Measurements from ENCODE around the gene ZNF83. TPM values are rescaled to one million over a fixed set of nuclear protein-coding genes. Genes with fewer than 3 reads are reported as not detected.
"Not testable (repeated sequence)": the region's sequence is repeated elsewhere in the genome, so short reads cannot be mapped to it uniquely, and the experiment has no call there.

ZNF83 gene
- total RNA-seq, 2 experiments from 2014 or later = 32.0 to 64.2 TPM

GRCh38 chr19:52584736-52585440 is 53.3 kb downstream of the ZNF83 start:
- Mint-ChIP-seq H3K4me3 (no peak overlapping the region), H3K9me3 (ENCODE audit: low read depth) (peaks cover 31% of the 10 kb centered on the region), H3K36me3 (peaks cover 84% of the 10 kb centered on the region), H3K27ac (no peak overlapping the region), H3K4me1 (no peaks in the 10 kb centered on the region), H3K27me3 (no peaks in the 10 kb centered on the region)
- CTCF ChIA-PET = no interaction called here
- ATAC-seq = no peak
- DNase-seq = no peak

DNA sequence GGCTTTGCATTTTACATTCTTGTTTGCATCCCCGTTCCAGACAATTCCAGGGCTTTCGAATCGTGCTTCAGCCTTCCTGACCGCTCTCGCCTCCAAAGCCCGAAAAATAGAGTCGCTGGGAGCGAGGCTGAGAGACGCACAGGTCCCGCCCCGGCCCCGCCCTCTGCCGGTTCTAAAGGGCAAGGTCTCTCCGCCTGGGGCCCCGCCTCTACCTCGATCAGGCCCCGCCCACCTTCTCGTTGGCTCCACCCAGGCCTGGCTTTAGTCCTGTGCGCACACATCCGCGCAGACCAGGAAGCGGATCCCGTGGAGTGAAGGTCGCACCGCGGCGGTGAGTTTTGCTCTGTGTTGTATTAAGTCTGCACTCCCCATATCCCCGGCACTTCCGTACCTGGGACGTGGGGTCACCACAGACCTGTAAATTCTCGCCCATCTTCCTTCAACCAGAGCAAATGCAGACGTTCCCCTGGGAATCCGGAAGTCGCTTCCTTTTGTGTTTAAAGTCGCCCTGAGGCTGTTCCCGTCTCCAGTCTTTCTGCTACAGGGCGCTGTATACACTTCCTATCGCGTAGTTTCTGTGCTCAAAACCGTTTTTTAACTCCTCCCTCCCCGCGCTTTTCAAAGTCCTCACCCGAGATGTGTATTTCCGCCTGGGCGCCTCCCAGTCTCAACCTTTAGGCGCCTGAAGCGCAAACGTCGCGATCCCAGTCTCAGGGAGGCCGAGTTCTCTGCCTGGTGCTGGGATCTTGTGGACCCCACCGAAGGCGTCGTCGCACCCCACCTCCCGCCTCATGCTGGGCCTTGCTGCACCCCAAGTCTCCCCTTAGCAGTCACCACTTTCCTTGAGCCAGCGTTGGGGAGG is 67.9 kb downstream of the ZNF83 start, which contains the start of gene ZNF701:
Gene ZNF701, plus strand, starts transcription at position 288 of the 862 bp plus-strand sequence. CDS start 3,861 bp downstream, outside the sequence.
- H3K27me3 Mint-ChIP-seq = no peaks in the 10 kb centered on the region
- CTCF ChIA-PET = no interaction called here
- ATAC-seq = peak; percentile 96
- DNase-seq = peak; percentile 97
- H3K27ac Mint-ChIP-seq = peak within 1 kb of the TSS; percentile 96
- H3K36me3 Mint-ChIP-seq = peaks cover 69% of the 10 kb centered on the region
- H3K4me3 Mint-ChIP-seq = peak within 1 kb of the TSS; percentile 90
- H3K4me1 Mint-ChIP-seq = peaks cover 25% of the 10 kb centered on the region
- peaks cover 23% of the 10 kb centered on the region for H3K9me3 Mint-ChIP-seq (ENCODE audit: low read depth)

DNA sequence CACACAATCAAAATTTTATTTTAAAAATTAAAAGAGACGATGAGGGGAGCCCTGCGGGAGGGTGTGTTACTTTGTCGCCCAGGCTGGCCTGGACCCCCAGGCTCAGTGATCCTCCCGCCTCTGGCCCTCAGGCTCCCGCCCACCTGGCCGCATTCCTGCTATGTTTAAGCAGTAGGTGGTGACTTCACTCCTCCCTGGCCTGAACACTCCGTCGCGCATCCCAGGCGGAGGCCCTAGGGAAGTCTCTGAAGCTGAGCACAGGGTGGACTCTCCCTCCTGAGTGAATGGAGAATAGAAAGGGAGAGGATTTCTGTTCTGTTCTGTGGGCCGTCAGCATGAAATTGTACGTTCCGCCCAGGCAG is 68.5 kb downstream of the ZNF83 start:
- H3K27me3 Mint-ChIP-seq, DNase-seq, CTCF ChIA-PET: not testable (repeated sequence)
- H3K27ac Mint-ChIP-seq = peak overlapping the region; percentile 96
- H3K9me3 Mint-ChIP-seq (ENCODE audit: low read depth) = peaks cover 25% of the 10 kb centered on the region
- ATAC-seq = peak; percentile 5
- H3K4me3 Mint-ChIP-seq = peak overlapping the region; percentile 90
- H3K36me3 Mint-ChIP-seq = peaks cover 65% of the 10 kb centered on the region
- H3K4me1 Mint-ChIP-seq = peaks cover 25% of the 10 kb centered on the region

DNA sequence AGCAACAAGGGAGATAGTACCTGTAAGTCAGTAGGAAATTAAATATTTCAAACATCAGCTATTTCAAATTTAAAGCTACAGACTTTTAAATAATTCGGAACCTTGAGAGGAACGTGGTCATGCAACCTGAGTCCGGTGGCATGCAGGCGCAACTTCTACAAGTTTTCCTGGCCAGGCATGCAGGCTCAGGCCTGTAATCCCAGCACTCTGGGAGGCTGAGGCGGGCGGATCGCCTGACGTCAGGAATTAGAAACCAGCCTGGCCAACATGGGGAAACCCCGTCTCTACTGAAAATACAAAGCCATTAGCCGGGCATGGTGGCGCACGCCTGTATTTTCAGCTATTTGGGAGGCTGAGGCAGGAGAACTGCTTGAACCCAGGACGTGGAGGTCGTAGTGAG is 70.2 kb downstream of the ZNF83 start:
- Mint-ChIP-seq H3K27ac (no peak overlapping the region), H3K27me3 (no peaks in the 10 kb centered on the region), H3K4me1 (peaks cover 25% of the 10 kb centered on the region), H3K9me3 (ENCODE audit: low read depth) (peaks cover 31% of the 10 kb centered on the region), H3K36me3 (peaks cover 64% of the 10 kb centered on the region), H3K4me3 (no peak overlapping the region)
- CTCF ChIA-PET = no interaction called here
- ATAC-seq = no peak
- no peak for DNase-seq

DNA sequence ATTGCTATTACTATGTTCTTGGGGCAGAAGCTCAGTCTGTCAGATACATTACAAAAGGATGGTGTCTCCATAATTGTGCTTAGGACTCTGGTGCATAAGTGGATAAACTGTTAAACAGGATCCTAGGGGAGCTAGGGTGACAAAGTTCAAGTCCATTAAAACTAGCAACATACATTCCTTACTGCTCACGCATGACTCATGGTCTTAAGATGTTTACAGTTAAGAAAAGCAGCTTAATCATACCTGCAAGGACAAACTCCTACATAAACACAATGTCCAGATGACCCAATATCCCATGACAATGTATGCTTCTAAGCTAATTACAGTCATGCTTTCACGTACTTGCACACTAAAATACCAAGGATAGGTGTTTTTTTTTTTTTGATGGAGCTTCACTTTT is 71.6 kb downstream of the ZNF83 start:
- Mint-ChIP-seq H3K27ac (no peak overlapping the region), H3K27me3 (no peaks in the 10 kb centered on the region), H3K9me3 (ENCODE audit: low read depth) (peaks cover 32% of the 10 kb centered on the region), H3K4me1 (peaks cover 17% of the 10 kb centered on the region), H3K36me3 (peaks cover 64% of the 10 kb centered on the region), H3K4me3 (no peak overlapping the region)
- no peak for ATAC-seq
- DNase-seq = no peak
- CTCF ChIA-PET = interaction anchor here (0.6 to 1.5 kb wide), 3 partner anchors 23 to 276 kb away, joined by 3 to 4 read pairs (median 4); no protein-coding TSS in a partner anchor

- CTCF ChIA-PET = interaction anchor here (0.6 to 1.5 kb wide), 3 partner anchors 23 to 276 kb away, joined by 3 to 4 read pairs (median 4); no protein-coding TSS in a partner anchor
- Mint-ChIP-seq H3K36me3 (peaks cover 64% of the 10 kb centered on the region), H3K4me1 (peaks cover 12% of the 10 kb centered on the region), H3K27ac (no peak overlapping the region), H3K9me3 (ENCODE audit: low read depth) (peaks cover 31% of the 10 kb centered on the region), H3K4me3 (no peak overlapping the region), H3K27me3 (no peaks in the 10 kb centered on the region)
- DNase-seq (no peak), ATAC-seq (no peak)
Measured at GRCh38 chr19:52566121-52566520, 72.0 kb downstream of the ZNF83 start.

Other genes with a start within 250 kb of the ZNF83 start
- 10 to 100 TPM; 11.7 to 15.0 TPM for gene ZNF528, start 240.5 kb downstream of the ZNF83 start, total RNA-seq
- gene ZNF534, start 209.2 kb downstream of the ZNF83 start, total RNA-seq = not detected
- 1 to 10 TPM; 1.8 to 1.9 TPM for gene ZNF578, start 184.8 kb downstream of the ZNF83 start, total RNA-seq
- 10 to 100 TPM; 33.9 to 45.1 TPM for gene ZNF808, start 110.7 kb downstream of the ZNF83 start, total RNA-seq
- 10 to 100 TPM; 20.4 to 30.6 TPM for gene ZNF701, start 68.1 kb downstream of the ZNF83 start, total RNA-seq
- gene ZNF611, start 96.7 kb upstream of the ZNF83 start, total RNA-seq = 10 to 100 TPM; 30.7 to 32.1 TPM
- 10 to 100 TPM; 23.5 to 23.8 TPM for gene ZNF600, start 148.4 kb upstream of the ZNF83 start, total RNA-seq
- 10 to 100 TPM; 15.5 to 18.6 TPM for gene ZNF28, start 183.3 kb upstream of the ZNF83 start, total RNA-seq
- 10 to 100 TPM; 12.3 to 18.6 TPM for gene ZNF468, start 219.3 kb upstream of the ZNF83 start, total RNA-seq